ENCODE results near the gene GLIS1. TPM values are rescaled to one million over a fixed set of nuclear protein-coding genes. Genes with fewer than 3 reads are reported as not detected.

Gene GLIS1
- total RNA-seq, 1 experiment from 2014 or later = 0.24 TPM

GRCh38 chr1:53461323-53462044 lies 277.5 kb downstream of the GLIS1 start:
- Mint-ChIP-seq H3K27me3 (ENCODE audit: low read depth) (peaks cover 26% of the 10 kb centered on the region), H3K4me3 (no peak overlapping the region), H3K36me3 (no peaks in the 10 kb centered on the region), H3K9me3 (no peaks in the 10 kb centered on the region), H3K27ac (no peak overlapping the region), H3K4me1 (0 out of 2 replicates have a peak, but pooled peaks cover 10% of the 10 kb centered on the region)
- TF ChIP-seq ETV6 (CRISPR knock-in tag; IDR thresholded peaks at IDR 0.05) = no peak
- TF ChIP-seq ZBTB21 (CRISPR knock-in tag; IDR thresholded peaks at IDR 0.05; ENCODE audit: borderline replicate concordance) = no peak
- TF ChIP-seq TP53 (CRISPR knock-in tag; IDR thresholded peaks at IDR 0.05) = no peak
- no peak for TF ChIP-seq ZNF532 (CRISPR knock-in tag; IDR thresholded peaks at IDR 0.05; ENCODE audit: borderline replicate concordance)
- no peak for TF ChIP-seq PREB (CRISPR knock-in tag; IDR thresholded peaks at IDR 0.05; ENCODE audit: borderline replicate concordance)
- CTCF ChIA-PET = interaction anchor here (1.0 to 1.5 kb wide), 5 partner anchors 12 to 133 kb away, joined by 3 to 5 read pairs (median 3); no protein-coding TSS in a partner anchor
- POLR2A ChIA-PET = no interaction called here
- DNase-seq (ENCODE audit: low spot score) = no peak
- ATAC-seq = no peak; the same call in 1 of the 2 replicates

DNA sequence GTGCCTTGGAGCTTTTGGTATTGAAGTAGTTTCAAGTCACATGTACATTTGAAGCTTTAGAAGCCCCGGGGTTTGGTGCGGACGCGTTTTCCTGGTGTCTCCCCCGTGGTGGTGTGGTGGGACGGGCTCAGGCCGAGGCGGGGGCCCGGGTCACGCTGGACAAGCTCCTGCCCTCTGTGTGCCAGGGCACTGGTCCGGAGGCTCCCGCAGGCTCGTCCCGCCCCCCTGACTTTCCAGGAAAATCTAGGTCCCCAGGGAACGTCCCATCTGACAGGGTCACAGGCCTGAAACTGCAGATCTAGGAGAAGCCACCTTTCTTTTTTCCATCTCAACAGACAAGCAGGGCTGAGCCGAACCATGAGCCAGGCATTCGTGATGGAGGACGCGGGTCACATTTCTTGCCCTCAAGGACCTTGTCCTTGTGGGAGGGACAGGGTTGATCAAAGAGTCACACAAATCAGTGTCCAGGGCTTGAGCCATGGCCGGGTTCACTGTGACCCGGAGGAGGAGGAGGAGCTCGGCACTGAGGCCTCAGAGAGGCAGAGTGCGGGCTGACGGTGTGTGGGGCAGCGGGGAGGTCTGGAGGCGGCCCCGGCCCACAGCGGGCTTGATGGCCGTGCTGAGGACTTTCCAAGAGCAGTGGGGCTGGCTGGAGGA lies 278.2 kb downstream of the GLIS1 start:
- Mint-ChIP-seq H3K4me3 (no peak overlapping the region), H3K27me3 (ENCODE audit: low read depth) (peaks cover 26% of the 10 kb centered on the region), H3K27ac (no peak overlapping the region), H3K4me1 (0 out of 2 replicates have a peak, but pooled peaks cover 10% of the 10 kb centered on the region), H3K36me3 (no peaks in the 10 kb centered on the region), H3K9me3 (no peaks in the 10 kb centered on the region)
- no peak for TF ChIP-seq USF1 (CRISPR knock-in tag; IDR thresholded peaks at IDR 0.05)
- TF ChIP-seq GTF2I (CRISPR knock-in tag; conservative IDR thresholded peaks at IDR 0.05) = no peak
- TF ChIP-seq, protein P1, sequence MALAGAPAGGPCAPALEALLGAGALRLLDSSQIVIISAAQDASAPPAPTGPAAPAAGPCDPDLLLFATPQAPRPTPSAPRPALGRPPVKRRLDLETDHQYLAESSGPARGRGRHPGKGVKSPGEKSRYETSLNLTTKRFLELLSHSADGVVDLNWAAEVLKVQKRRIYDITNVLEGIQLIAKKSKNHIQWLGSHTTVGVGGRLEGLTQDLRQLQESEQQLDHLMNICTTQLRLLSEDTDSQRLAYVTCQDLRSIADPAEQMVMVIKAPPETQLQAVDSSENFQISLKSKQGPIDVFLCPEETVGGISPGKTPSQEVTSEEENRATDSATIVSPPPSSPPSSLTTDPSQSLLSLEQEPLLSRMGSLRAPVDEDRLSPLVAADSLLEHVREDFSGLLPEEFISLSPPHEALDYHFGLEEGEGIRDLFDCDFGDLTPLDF (CRISPR knock-in tag; IDR thresholded peaks at IDR 0.05) = no peak
- no peak for TF ChIP-seq CREM (CRISPR knock-in tag; IDR thresholded peaks at IDR 0.05)
- no peak for TF ChIP-seq IRF2 (CRISPR knock-in tag; IDR thresholded peaks at IDR 0.05; ENCODE audit: borderline replicate concordance, low read depth)
- TF ChIP-seq OVOL2 (CRISPR knock-in tag; IDR thresholded peaks at IDR 0.05; ENCODE audit: borderline replicate concordance) = no peak
- no peak for TF ChIP-seq FOXP4 (CRISPR knock-in tag; IDR thresholded peaks at IDR 0.05)
- TF ChIP-seq, protein P2, sequence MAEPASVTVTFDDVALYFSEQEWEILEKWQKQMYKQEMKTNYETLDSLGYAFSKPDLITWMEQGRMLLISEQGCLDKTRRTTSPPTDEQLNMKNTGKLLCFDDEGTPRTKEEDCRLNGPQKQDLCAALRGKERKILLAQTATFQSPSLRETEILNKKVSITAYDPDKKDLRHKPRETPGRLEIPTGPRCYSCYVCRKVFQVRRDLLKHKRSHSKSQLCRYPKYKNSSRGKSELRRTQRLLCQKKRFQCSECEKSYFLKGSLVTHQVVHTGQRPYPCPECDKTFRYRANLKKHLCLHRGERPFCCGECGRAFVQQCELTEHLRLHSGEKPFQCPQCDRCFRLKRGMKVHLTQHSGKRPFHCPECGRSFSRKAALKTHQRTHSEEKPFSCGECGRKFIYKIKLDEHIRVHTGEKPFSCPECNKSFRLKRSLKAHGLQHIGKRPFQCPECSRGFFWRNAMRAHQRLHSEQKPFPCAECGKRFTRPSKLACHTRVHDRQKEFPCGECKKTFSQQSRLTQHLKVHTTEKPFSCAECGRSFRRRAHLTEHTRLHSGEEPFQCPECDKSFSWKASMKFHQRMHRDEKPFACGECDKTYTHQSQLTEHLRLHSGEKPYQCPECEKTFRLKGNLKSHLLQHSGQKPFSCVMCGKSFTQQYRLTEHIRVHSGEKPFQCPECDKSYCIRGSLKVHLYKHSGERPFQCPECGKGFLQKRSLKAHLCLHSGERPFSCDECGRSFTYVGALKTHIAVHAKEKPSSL (CRISPR knock-in tag; conservative IDR thresholded peaks at IDR 0.05) = no peak
- TF ChIP-seq ZNF263 (CRISPR knock-in tag; IDR thresholded peaks at IDR 0.05; ENCODE audit: low read depth) = no peak
- DNase-seq (ENCODE audit: low spot score) (no peak), ATAC-seq (peak; percentile 52)
- ChIA-PET CTCF (interaction anchor here (1.0 to 1.5 kb wide), 4 partner anchors 11 to 133 kb away, joined by 3 to 5 read pairs (median 4); no protein-coding TSS in a partner anchor), POLR2A (no interaction called here)
